Sigmoid colon (tissue), 7 donors: Measurements from ENCODE around the gene AMT. TPM values are rescaled to one million over a fixed set of nuclear protein-coding genes. Genes with fewer than 3 reads are reported as not detected.

Experiments used
- DNase-seq: peaks from one replicate; pipeline ENCODE4 v3.0.0-alpha.2; 2019
- H3K27ac ChIP-seq, 4 donors: fragments of 200-600 bp; sonication (generic); one replicate each; pipeline ENCODE4 v1.5.1; 2016 to 2019; ENCODE audit warnings: mild to moderate bottlenecking in 1 of 4
- H3K27me3 ChIP-seq, 3 donors: fragments of 200-600 bp; sonication (generic); one replicate each; pipeline ENCODE4 v1.5.1; 2019; ENCODE audit warnings: mild to moderate bottlenecking in 1 of 3
- H3K36me3 ChIP-seq, 4 donors: fragments of 200-600 bp; sonication (generic); one replicate each; pipeline ENCODE4 v1.5.1; 2016 to 2019
- H3K4me1 ChIP-seq, 4 donors: fragments of 200-600 bp; sonication (generic); one replicate each; pipeline ENCODE4 v1.5.1; 2017 to 2019
- H3K4me3 ChIP-seq, 4 donors: fragments of 200-600 bp; sonication (generic); one replicate each; pipeline ENCODE4 v1.5.1; 2017 to 2019; ENCODE audit warnings: mild to moderate bottlenecking in 2 of 4, moderate library complexity in 1 of 4
- H3K9me3 ChIP-seq, 4 donors: fragments of 200-600 bp in 3 of 4; sonication (generic) in 3 of 4; one replicate each; pipeline versions ENCODE4 v1.5.1 to v1.6.1; 2013 to 2019
- EP300 ChIP-seq, 4 donors: sonication (generic); formaldehyde crosslinking; IDR thresholded peaks; one replicate each; pipeline ENCODE4 v1.6.1; 2017; ENCODE audit warnings: antibody characterized with exemption in 4 of 4
- POLR2A ChIP-seq, 2 donors: fragments of 450-650 bp; IDR thresholded peaks; one replicate each; pipeline ENCODE4 v1.6.1; 2016; ENCODE audit warnings: antibody characterized with exemption in 2 of 2, mild to moderate bottlenecking in 2 of 2, moderate library complexity in 2 of 2
- POLR2AphosphoS5 ChIP-seq, 4 donors: sonication (generic); formaldehyde crosslinking; IDR thresholded peaks; one replicate each; pipeline ENCODE4 v1.6.1; 2017; ENCODE audit warnings: antibody characterized with exemption in 4 of 4
- WGBS, 2 donors: extraction: QIAGEN DNeasy Blood & Tissue Kit; methylation state at CpG; one replicate each; pipeline ENCODE4 v1.1.7; 2013; 5-methylcytosine and 5-hydroxymethylcytosine counted together
- intact Hi-C: fragments of 100-400 bp; cut with DNase I; formaldehyde crosslinking; loops from one replicate; pipeline ENCODE4 v1.15.1; 2023
- polyA plus RNA-seq, 3 donors: library from polyadenylated mRNA; stranded (reverse); fragments of 200-250 nt; gene quantifications; one replicate each; pipeline ENCODE4 v1.2.3, GENCODE V29; 2013
- total RNA-seq, 4 donors: library from RNA; depleted of rRNA; stranded (reverse); fragments of >200 nt; gene quantifications; one replicate each; pipeline ENCODE4 v1.1.0, GENCODE V29; 2016
- TF ChIP-seq, protein P1 (sequence below), 4 experiments: fragments of 450-650 bp in 3 of 4; fragments of 200-600 bp in 1 of 4; IDR thresholded peaks; one replicate each; pipeline ENCODE4 v1.5.1; 2016 to 2019; ENCODE audit warnings: antibody characterized with exemption in 4 of 4, mild to moderate bottlenecking in 3 of 4, moderate library complexity in 2 of 4
- donor health status: healthy with polysubstance abuse.
- donor health status: Bipolar disorder and iron deficiency.
- donor health status: healthy.

Gene AMT
- total and polyA plus RNA-seq, 7 donors: 3.1 to 16.1 (median 11.5) TPM

DNA sequence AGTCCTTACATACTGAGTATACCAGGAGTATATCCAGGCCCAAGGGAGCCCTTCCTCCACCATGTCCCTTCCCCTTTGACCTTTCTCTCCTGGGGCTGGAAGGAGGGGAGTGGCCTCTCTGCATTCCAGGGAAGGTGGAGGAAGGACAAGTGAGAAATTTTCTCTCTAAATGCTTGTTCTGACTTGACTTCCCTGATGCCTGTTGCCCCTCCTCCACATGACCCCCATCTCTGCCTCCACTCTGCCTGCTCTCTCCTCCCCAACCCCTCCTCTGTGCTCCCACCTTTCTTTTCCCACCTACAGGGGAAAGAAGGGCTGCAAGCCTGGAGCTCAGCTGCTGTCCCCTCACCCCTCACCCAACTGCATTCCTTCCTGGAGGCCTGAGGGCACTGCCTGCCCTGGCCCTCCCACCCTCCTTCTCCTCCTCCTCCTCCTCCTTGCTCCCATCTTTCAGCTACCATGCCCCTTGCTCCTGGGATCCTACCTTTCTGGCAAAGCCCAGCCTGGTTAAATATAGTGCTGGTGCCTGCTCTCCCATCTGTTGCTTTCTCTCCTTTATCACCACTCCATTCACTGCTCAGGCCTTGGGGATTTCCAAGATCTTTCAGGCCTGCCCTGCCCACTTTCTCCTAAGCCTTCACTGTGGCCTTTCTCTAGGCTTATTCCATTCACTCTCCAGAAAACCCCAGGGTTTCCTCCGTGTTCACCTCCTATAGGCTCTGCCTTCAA is 39.3 kb upstream of the AMT start:
- no peaks in the 10 kb centered on the region for H3K27me3 ChIP-seq
- H3K4me3 ChIP-seq: no peak overlapping the region
- TF ChIP-seq EP300 (IDR thresholded peaks at IDR 0.05) (no peak), POLR2AphosphoS5 (IDR thresholded peaks at IDR 0.05) (no peak), POLR2A (IDR thresholded peaks at IDR 0.05) (no peak)
- TF ChIP-seq, protein P1, sequence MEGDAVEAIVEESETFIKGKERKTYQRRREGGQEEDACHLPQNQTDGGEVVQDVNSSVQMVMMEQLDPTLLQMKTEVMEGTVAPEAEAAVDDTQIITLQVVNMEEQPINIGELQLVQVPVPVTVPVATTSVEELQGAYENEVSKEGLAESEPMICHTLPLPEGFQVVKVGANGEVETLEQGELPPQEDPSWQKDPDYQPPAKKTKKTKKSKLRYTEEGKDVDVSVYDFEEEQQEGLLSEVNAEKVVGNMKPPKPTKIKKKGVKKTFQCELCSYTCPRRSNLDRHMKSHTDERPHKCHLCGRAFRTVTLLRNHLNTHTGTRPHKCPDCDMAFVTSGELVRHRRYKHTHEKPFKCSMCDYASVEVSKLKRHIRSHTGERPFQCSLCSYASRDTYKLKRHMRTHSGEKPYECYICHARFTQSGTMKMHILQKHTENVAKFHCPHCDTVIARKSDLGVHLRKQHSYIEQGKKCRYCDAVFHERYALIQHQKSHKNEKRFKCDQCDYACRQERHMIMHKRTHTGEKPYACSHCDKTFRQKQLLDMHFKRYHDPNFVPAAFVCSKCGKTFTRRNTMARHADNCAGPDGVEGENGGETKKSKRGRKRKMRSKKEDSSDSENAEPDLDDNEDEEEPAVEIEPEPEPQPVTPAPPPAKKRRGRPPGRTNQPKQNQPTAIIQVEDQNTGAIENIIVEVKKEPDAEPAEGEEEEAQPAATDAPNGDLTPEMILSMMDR (IDR thresholded peaks at IDR 0.05): no peak
- no peaks in the 10 kb centered on the region for H3K9me3 ChIP-seq
- DNase-seq: no peak
- no peaks in the 10 kb centered on the region for H3K36me3 ChIP-seq
- intact Hi-C loops: no loop called here
- WGBS, 2 donors: 16 to 51% methylated on average over 1 of the region's 1 CpG
- peak overlapping the region in 3 of 4 donors; percentile 0 to 43 (median 17) for H3K27ac ChIP-seq
- peaks cover 0 to 14% (median 9%) of the 10 kb centered on the region in 4 donors for H3K4me1 ChIP-seq

DNA sequence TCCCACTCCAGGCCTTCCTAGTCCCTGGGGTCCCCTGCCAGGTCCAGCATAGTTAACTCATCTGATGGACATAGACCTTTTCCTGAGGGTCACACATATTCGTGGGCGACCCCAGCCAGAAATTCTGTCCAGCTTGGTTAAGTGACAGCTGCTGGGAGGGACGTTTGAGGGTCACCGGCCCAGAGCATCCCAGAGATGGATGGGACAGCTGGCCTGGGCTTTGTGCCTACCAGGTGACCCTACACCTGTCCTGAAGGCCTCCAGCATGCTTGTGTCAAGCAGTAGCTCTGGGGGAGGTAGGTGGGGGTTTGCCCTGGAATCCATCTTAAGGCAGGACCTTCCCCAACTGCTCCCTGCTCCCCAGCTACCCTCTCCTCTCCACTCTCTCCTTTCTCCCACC is 38.7 kb upstream of the AMT start:
- TF ChIP-seq EP300 (IDR thresholded peaks at IDR 0.05) (no peak), POLR2AphosphoS5 (IDR thresholded peaks at IDR 0.05) (no peak), POLR2A (IDR thresholded peaks at IDR 0.05) (no peak)
- TF ChIP-seq, protein P1 (IDR thresholded peaks at IDR 0.05): no peak
- WGBS, 2 donors: 89 to 91% methylated on average over 4 of the region's 4 CpGs
- H3K4me3 ChIP-seq: no peak overlapping the region
- DNase-seq: no peak
- no peak overlapping the region for H3K27ac ChIP-seq
- H3K4me1 ChIP-seq: peaks cover 0 to 14% (median 9%) of the 10 kb centered on the region in 4 donors
- intact Hi-C loops: no loop called here
- no peaks in the 10 kb centered on the region for H3K9me3 ChIP-seq
- H3K27me3 ChIP-seq: no peaks in the 10 kb centered on the region
- H3K36me3 ChIP-seq: no peaks in the 10 kb centered on the region

DNA sequence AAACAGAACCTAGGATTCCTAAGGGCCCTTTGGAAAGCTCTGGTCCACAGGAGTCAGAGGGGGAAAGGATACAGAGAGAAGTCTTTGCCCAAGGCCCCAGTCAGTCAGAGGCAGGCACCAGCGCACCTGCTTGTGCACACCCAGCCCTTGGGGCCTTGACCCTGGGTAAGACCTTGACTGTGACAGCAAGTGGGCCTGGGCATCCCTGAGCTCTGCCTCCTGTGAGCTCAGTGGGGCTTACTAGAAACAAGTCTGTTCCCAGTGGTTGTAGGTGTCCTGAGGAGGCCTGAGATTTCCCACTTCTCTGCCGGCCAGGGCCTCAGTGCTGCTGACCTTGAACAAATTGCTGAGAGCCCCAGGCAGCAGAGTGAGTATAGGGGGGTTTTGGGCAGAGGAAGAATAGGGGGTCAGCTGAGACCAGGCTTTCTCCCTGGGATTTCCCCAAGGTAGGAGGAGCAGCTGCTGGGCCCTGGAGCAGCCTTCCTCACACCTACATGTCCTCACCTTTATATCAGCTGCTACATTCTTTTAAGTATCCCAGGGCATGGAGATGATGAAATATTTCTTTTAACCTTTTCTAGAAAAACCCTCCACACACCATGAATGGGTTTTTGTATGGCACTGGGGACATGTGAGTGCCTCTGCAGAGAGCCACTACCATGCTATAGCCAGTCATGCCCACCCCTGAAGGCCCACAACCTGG is 38.1 kb upstream of the AMT start:
- intact Hi-C loops: no loop called here
- H3K4me1 ChIP-seq: peaks cover 0 to 14% (median 9%) of the 10 kb centered on the region in 4 donors
- no peaks in the 10 kb centered on the region for H3K36me3 ChIP-seq
- H3K4me3 ChIP-seq: no peak overlapping the region
- no peaks in the 10 kb centered on the region for H3K9me3 ChIP-seq
- 90 to 97% methylated on average over 2 of the region's 2 CpGs for WGBS, 2 donors
- TF ChIP-seq POLR2AphosphoS5 (IDR thresholded peaks at IDR 0.05): no peak
- TF ChIP-seq POLR2A (IDR thresholded peaks at IDR 0.05): no peak
- TF ChIP-seq, protein P1 (IDR thresholded peaks at IDR 0.05): no peak
- no peak for TF ChIP-seq EP300 (IDR thresholded peaks at IDR 0.05)
- no peak for DNase-seq
- no peak overlapping the region for H3K27ac ChIP-seq
- H3K27me3 ChIP-seq: no peaks in the 10 kb centered on the region

DNA sequence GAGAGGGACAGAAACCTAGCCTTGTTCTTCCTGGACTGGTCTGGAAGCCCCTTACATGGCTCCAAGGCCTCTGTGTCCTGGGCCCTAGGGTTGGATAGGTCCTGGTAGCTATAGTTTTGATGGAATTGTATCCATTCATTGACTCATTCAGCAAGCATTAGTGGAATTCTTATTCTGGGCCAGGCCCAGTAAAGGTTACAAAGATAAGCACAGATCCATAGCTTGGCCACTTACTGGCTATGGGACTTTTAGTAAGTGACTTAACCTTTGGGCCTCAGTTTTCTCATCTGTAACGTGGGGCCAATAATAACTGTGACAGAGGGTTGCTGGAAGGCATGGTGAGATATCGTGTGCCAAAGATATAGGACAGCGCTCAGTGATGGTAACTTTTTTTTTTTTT is 34.2 kb upstream of the AMT start:
- Histone ChIP-seq H3K4me1 (peaks cover 0 to 10% (median 2%) of the 10 kb centered on the region in 4 donors), H3K27me3 (no peaks in the 10 kb centered on the region), H3K27ac (no peak overlapping the region), H3K36me3 (no peaks in the 10 kb centered on the region), H3K9me3 (no peaks in the 10 kb centered on the region), H3K4me3 (no peak overlapping the region)
- WGBS, 2 donors: 96 to 98% methylated on average over 3 of the region's 3 CpGs
- intact Hi-C loops: no loop called here
- no peak for TF ChIP-seq EP300 (IDR thresholded peaks at IDR 0.05)
- no peak for TF ChIP-seq POLR2AphosphoS5 (IDR thresholded peaks at IDR 0.05)
- no peak for TF ChIP-seq POLR2A (IDR thresholded peaks at IDR 0.05)
- TF ChIP-seq, protein P1 (IDR thresholded peaks at IDR 0.05): no peak
- no peak for DNase-seq
